ENCODE measurements around the gene GRID1. TPM values are rescaled to one million over a fixed set of nuclear protein-coding genes. Genes with fewer than 3 reads are reported as not detected.

GRID1 gene
- total and polyA plus RNA-seq, 9 of the 15 experiments (the other 6 are each of a cell fraction or from before 2014, with no cell fraction given), result 0.01 to 7.2 (median 1.2) TPM

GRCh38 chr10:86357676-86358075 lies 8.9 kb downstream of the GRID1 start:
- intact Hi-C loops (cut with micrococcal nuclease) (no loop called here), in situ Hi-C loops (cut with MboI) (no loop called here)
- Histone ChIP-seq H3K4me2 (ENCODE audit: insufficient read depth, low read length) (no peak overlapping the region), H3K27ac (ENCODE audit: extremely low read depth, low read depth, low read length) (no peak overlapping the region), H3K36me3 (ENCODE audit: control insufficient read depth, insufficient read depth, low read length) (no peaks in the 10 kb centered on the region), H3K9me3 (replicated peaks; ENCODE audit: control insufficient read depth, insufficient read depth, low read depth, low read length) (no peaks in the 10 kb centered on the region), H3K4me3 (no peak overlapping the region), H3K79me2 (ENCODE audit: control insufficient read depth, insufficient read depth, low read length) (no peaks in the 10 kb centered on the region), H3K9ac (ENCODE audit: insufficient read depth in 1 of 2, low read depth in 2 of 2, low read length in 2 of 2) (no peak overlapping the region), H3K4me1 (replicated peaks in 1 of 2; ENCODE audit: control insufficient read depth in 2 of 2, insufficient read depth in 2 of 2, low read length in 2 of 2) (no peaks in the 10 kb centered on the region), H3K9me1 (ENCODE audit: control insufficient read depth, insufficient read depth, low read length) (no peaks in the 10 kb centered on the region), H3K27me3 (ENCODE audit: control insufficient read depth in 2 of 2, insufficient read depth in 2 of 2, low read length in 2 of 2) (peaks cover 0 to 7% of the 10 kb centered on the region in 2 experiments; a peak in 2 of 5 replicates), H4K20me1 (replicated peaks; ENCODE audit: control insufficient read depth, insufficient read depth, low read length) (no peaks in the 10 kb centered on the region), H2AFZ (ENCODE audit: low read depth, low read length) (no peak overlapping the region)
- no TSS peak for BruUV-seq (replicated peaks)
- FAIRE-seq, result no peak
- POLR2A ChIA-PET, result interaction anchor here (0.5 to 0.7 kb wide), 2 partner anchors 167 to 318 kb away, joined by 3 read pairs; no protein-coding TSS in a partner anchor
- 2% methylated on average over 9 of the region's 9 CpGs for WGBS (ENCODE audit: insufficient coverage, low coverage, missing lambda C conversion rate)
- CTCF ChIA-PET (ENCODE audit: low intra/inter-chr PET ratio), result no interaction called here
- ATAC-seq, result no peak
- no peak for DNase-seq (ENCODE audit: extremely low read depth in 1 of 4, low spot score in 3 of 4)
- TF ChIP-seq RFX7 (CRISPR knock-in tag; IDR thresholded peaks at IDR 0.05) (no peak), KHSRP (IDR thresholded peaks at IDR 0.05) (no peak), PTRF (tag; IDR thresholded peaks at IDR 0.05) (no peak), MYBL2 (IDR thresholded peaks at IDR 0.05; ENCODE audit: low read depth) (no peak), MYBL2 (CRISPR knock-in tag; IDR thresholded peaks at IDR 0.05; ENCODE audit: borderline replicate concordance) (no peak), DNMT1 (IDR thresholded peaks at IDR 0.05) (no peak), ID3 (CRISPR knock-in tag; IDR thresholded peaks at IDR 0.05) (no peak), ID3 (tag; IDR thresholded peaks at IDR 0.05) (no peak), STAT6 (CRISPR knock-in tag; IDR thresholded peaks at IDR 0.05) (no peak), NCOR1 (IDR thresholded peaks at IDR 0.05) (no peak), EWSR1 (IDR thresholded peaks at IDR 0.05; ENCODE audit: borderline replicate concordance, low read depth, partially characterized antibody) (no peak), ZBTB5 (IDR thresholded peaks at IDR 0.05) (no peak), MAFG (tag; conservative IDR thresholded peaks at IDR 0.05) (no peak), ZBTB7A (IDR thresholded peaks at IDR 0.05; ENCODE audit: borderline replicate concordance, control insufficient read depth, low read depth, low read length) (no peak), ZNF24 (IDR thresholded peaks at IDR 0.05) (no peak), DEAF1 (CRISPR knock-in tag; IDR thresholded peaks at IDR 0.05) (no peak), ZNF282 (CRISPR knock-in tag; IDR thresholded peaks at IDR 0.05) (no peak), MEIS2 (IDR thresholded peaks at IDR 0.05; ENCODE audit: partially characterized antibody) (no peak), FOXK1 (CRISPR knock-in tag; IDR thresholded peaks at IDR 0.05; ENCODE audit: borderline replicate concordance) (no peak)
